Measurements from ENCODE around the gene DYNLRB1.

- TF ChIP-seq ZMAT3 (CRISPR knock-in tag; conservative IDR thresholded peaks at IDR 0.05) (no peak), MED8 (CRISPR knock-in tag; IDR thresholded peaks at IDR 0.05; ENCODE audit: insufficient replicate concordance) (no peak), FOSL1 (CRISPR knock-in tag; IDR thresholded peaks at IDR 0.05; ENCODE audit: borderline replicate concordance) (no peak)
Measured at GRCh38 chr20:34532756-34533155, 16.5 kb downstream of the DYNLRB1 start.

Measured in HepG2 (cell line).